Endothelial cell of umbilical vein (primary cell): Measurements from ENCODE around the gene IGF2BP2. TPM values are rescaled to one million over a fixed set of nuclear protein-coding genes. Genes with fewer than 3 reads are reported as not detected.
A peak's percentile ranks its signal among the peaks of the same experiment; 100 is the strongest.

Experiments
- BruUV-seq: library from RNA; stranded (reverse); fragments of 400-500 nt; replicated peaks from 2 replicates; lab custom pipeline; 2021; lab: Mats Ljungman, UMichigan
- CTCF ChIA-PET: fragments of 300-600, 350-600 bp; sonication (Branson Sonifier 250); formaldehyde crosslinking; loops from one replicate; lab custom pipeline; 2021; ENCODE audit warnings: antibody characterized with exemption, inconsistent platforms; lab: Charles Lee
- POLR2A ChIA-PET: fragments of 300-600, 350-600 bp; sonication (Branson Sonifier 250); formaldehyde crosslinking; loops from one replicate; lab custom pipeline; 2021; ENCODE audit warnings: antibody characterized with exemption, inconsistent platforms; lab: Charles Lee
- DNase-seq: peaks from one replicate; pipeline ENCODE4 v3.0.0-alpha.2; 2011; ENCODE audit warnings: low read depth, low spot score
- FAIRE-seq: peaks from 2 replicates; lab custom pipeline; 2011; peaks lifted over from hg19 to GRCh38; lab: Jason Lieb, UNC
- H2AFZ ChIP-seq: 2 replicates; pipeline ENCODE4 v1.6.0; 2012; ENCODE audit warnings: low read depth, low read length, control low read depth, inconsistent platforms
- H3K27ac ChIP-seq: 2 replicates; pipeline ENCODE4 v1.5.1; 2011; ENCODE audit warnings: low read depth, mild to moderate bottlenecking, control low read depth, low read length, moderate library complexity; ENCODE audit not compliant: insufficient read depth
- H3K27me3 ChIP-seq, 2 experiments: 2 replicates each; pipeline versions ENCODE4 v1.6.0 to v1.6.1; 2011; ENCODE audit warnings: low read length in 2 of 2, mixed read lengths in 1 of 2; ENCODE audit not compliant: control insufficient read depth in 2 of 2, insufficient read depth in 2 of 2
- H3K36me3 ChIP-seq, 2 experiments: 2 replicates in 1 of 2; 3 replicates in 1 of 2; pipeline ENCODE4 v1.5.1; 2011; ENCODE audit warnings: low read length in 2 of 2, mild to moderate bottlenecking in 1 of 2, moderate library complexity in 1 of 2; ENCODE audit not compliant: control insufficient read depth in 2 of 2, insufficient read depth in 2 of 2; ENCODE audit errors: extremely low read depth in 1 of 2
- H3K4me1 ChIP-seq: 3 replicates; pipeline ENCODE4 v1.5.1; 2011; ENCODE audit warnings: mild to moderate bottlenecking, low read length; ENCODE audit not compliant: control insufficient read depth, insufficient read depth; ENCODE audit errors: extremely low read depth
- H3K4me2 ChIP-seq: 2 replicates; pipeline ENCODE4 v1.6.1; 2011; ENCODE audit warnings: low read length, control low read depth, mixed read lengths; ENCODE audit not compliant: insufficient read depth
- H3K4me3 ChIP-seq, 3 experiments: fragments of 200-600 bp in 1 of 3; sonication (generic), shearing (Covaris generic) in 1 of 3; replicated peaks in 1 of 3; 2 replicates each; pipeline ENCODE4 v1.5.1; 2011 to 2016; ENCODE audit warnings: control low read depth in 3 of 3, low read length in 3 of 3, mild to moderate bottlenecking in 2 of 3, inconsistent platforms in 1 of 3, low read depth in 1 of 3, moderate library complexity in 1 of 3; ENCODE audit not compliant: insufficient read depth in 1 of 3
- H3K79me2 ChIP-seq: 2 replicates; pipeline ENCODE4 v1.6.0; 2012; ENCODE audit warnings: low read length, inconsistent platforms; ENCODE audit not compliant: control insufficient read depth, insufficient read depth
- H3K9ac ChIP-seq: replicated peaks from 2 replicates; pipeline ENCODE3; 2011; ENCODE audit warnings: low read length, control low read depth; ENCODE audit not compliant: insufficient read depth; ENCODE audit errors: extremely low read depth
- H3K9me1 ChIP-seq: replicated peaks from 3 replicates; pipeline ENCODE4 v1.6.0; 2011; ENCODE audit warnings: mild to moderate bottlenecking, low read length; ENCODE audit not compliant: control insufficient read depth, insufficient read depth; ENCODE audit errors: extremely low read depth
- H3K9me3 ChIP-seq: replicated peaks from 2 replicates; pipeline ENCODE4 v1.5.1; 2012; ENCODE audit warnings: low read length, inconsistent platforms; ENCODE audit not compliant: control insufficient read depth, insufficient read depth
- H4K20me1 ChIP-seq: replicated peaks from 2 replicates; pipeline ENCODE3; 2011; ENCODE audit warnings: mild to moderate bottlenecking, low read length; ENCODE audit not compliant: control insufficient read depth, insufficient read depth; ENCODE audit errors: extremely low read depth
- CTCF ChIP-seq, 2 donors: IDR thresholded peaks; 1 replicate in 1 of 2; 2 replicates in 1 of 2; pipeline ENCODE4 v1.5.1; 2011; ENCODE audit warnings: low read length in 2 of 2, mild to moderate bottlenecking in 2 of 2, moderate library complexity in 2 of 2, control low read depth in 1 of 2, inconsistent platforms in 1 of 2, low read depth in 1 of 2; ENCODE audit not compliant: insufficient read depth in 1 of 2; ENCODE audit errors: extremely low read depth in 1 of 2
- EZH2 ChIP-seq: IDR thresholded peaks from 2 replicates; pipeline ENCODE4 v1.6.1; 2012; ENCODE audit warnings: borderline replicate concordance, low read depth, mild to moderate bottlenecking, moderate library complexity, low read length, inconsistent platforms; ENCODE audit not compliant: severe bottlenecking
- FOS ChIP-seq: IDR thresholded peaks from 2 replicates; pipeline ENCODE4 v1.6.1; 2011; ENCODE audit warnings: mild to moderate bottlenecking, low read length, moderate library complexity, borderline replicate concordance; ENCODE audit not compliant: insufficient read depth
- GATA2 ChIP-seq: IDR thresholded peaks from 2 replicates; pipeline ENCODE4 v1.7.0; 2011; ENCODE audit warnings: low read depth, mild to moderate bottlenecking, moderate library complexity, mixed read lengths, low read length; ENCODE audit not compliant: insufficient read length, insufficient read depth
- JUN ChIP-seq: IDR thresholded peaks from 2 replicates; pipeline ENCODE4 v1.6.1; 2011; ENCODE audit warnings: borderline replicate concordance, low read depth; ENCODE audit not compliant: insufficient read length, insufficient read depth
- MAX ChIP-seq: IDR thresholded peaks from 2 replicates; pipeline ENCODE4 v1.6.1; 2011; ENCODE audit not compliant: insufficient read depth, insufficient read length
- MYC ChIP-seq: IDR thresholded peaks from one replicate; pipeline ENCODE4 v1.6.1; 2011; ENCODE audit warnings: mild to moderate bottlenecking, low read depth, low read length
- POLR2A ChIP-seq: IDR thresholded peaks from 2 replicates; pipeline ENCODE4 v1.6.1; 2012; ENCODE audit warnings: low read depth, mild to moderate bottlenecking, control low read depth, low read length
- dilution Hi-C: fragments of 300-500 bp; cut with MboI; formaldehyde crosslinking; loops from one replicate; pipeline ENCODE4 v1.15.0; 2019; ENCODE audit warnings: low sequenced_read_pairs; ENCODE audit not compliant: extremely low pct_ligation_motif_present
- intact Hi-C: fragments of 100-400 bp; cut with micrococcal nuclease; formaldehyde crosslinking; loops from one replicate; pipeline ENCODE4 v1.10.0; 2022
- polyA plus RNA-seq, 4 experiments: library from polyadenylated mRNA; depleted of rRNA in 3 of 4; stranded (reverse) in 3 of 4; unstranded in 1 of 4; fragments of >200 nt; gene quantifications; 2 replicates each; pipeline versions ENCODE4 v1.2.1 to v1.2.3, GENCODE V29; 2011 to 2012; ENCODE audit warnings: missing spikeins in 1 of 4
- total RNA-seq: library from RNA; stranded (reverse); gene quantifications from 2 replicates; pipeline ENCODE4 v1.2.3, GENCODE V29; 2021

IGF2BP2 gene
- total and polyA plus RNA-seq, 2 donors (not counting 3 experiments of a cell fraction or from before 2014, with no cell fraction given), result 10.7 to 130 TPM

- no peak overlapping the region for H3K27ac ChIP-seq
- intact Hi-C loops, result no loop called here
These were observed 34.7 kb downstream of the IGF2BP2 start for GRCh38 chr3:185789891-185790830.

GRCh38 chr3:185789134-185789533 lies 35.7 kb downstream of the IGF2BP2 start:
- Histone ChIP-seq H3K4me1 (peaks cover 17% of the 10 kb centered on the region), H3K4me3 (no peak overlapping the region), H3K27ac (no peak overlapping the region), H2AFZ (no peak overlapping the region), H3K79me2 (peaks cover 99% of the 10 kb centered on the region), H3K9ac (no peak overlapping the region), H3K4me2 (no peak overlapping the region), H3K36me3 (peaks cover 0 to 3% of the 10 kb centered on the region in 2 experiments), H3K9me3 (no peaks in the 10 kb centered on the region), H3K27me3 (no peaks in the 10 kb centered on the region), H4K20me1 (peaks cover 15% of the 10 kb centered on the region), H3K9me1 (no peaks in the 10 kb centered on the region)
- ChIA-PET POLR2A (interaction anchor here (1.0 kb wide), 1 partner anchor 53 kb away, joined by 7 read pairs; no protein-coding TSS in a partner anchor), CTCF (interaction anchor here (0.7 to 1.8 kb wide), 6 partner anchors 8 to 129 kb away, joined by 3 to 13 read pairs (median 4); no protein-coding TSS in a partner anchor)
- FAIRE-seq (no peak), DNase-seq (no peak)
- no TSS peak for BruUV-seq
- dilution Hi-C loops, result no loop called here
- intact Hi-C loops, result no loop called here
- TF ChIP-seq GATA2 (no peak), MYC (no peak), EZH2 (no peak), MAX (no peak), POLR2A (no peak), CTCF (IDR thresholded peaks at IDR 0.05; ENCODE audit: extremely low read depth in 1 of 2, insufficient read depth in 1 of 2, low read depth in 1 of 2, low read length in 2 of 2) (no peak), FOS (no peak), JUN (no peak)

More at GRCh38 chr3:185789891-185790830, 34.7 kb downstream of the IGF2BP2 start:
- DNase-seq (peak; percentile 57), FAIRE-seq (no peak)
- Histone ChIP-seq H2AFZ (no peak overlapping the region), H3K36me3 (no peaks in the 10 kb centered on the region), H4K20me1 (peaks cover 17% of the 10 kb centered on the region), H3K4me1 (peaks cover 17% of the 10 kb centered on the region), H3K79me2 (peaks cover 99% of the 10 kb centered on the region), H3K27me3 (no peaks in the 10 kb centered on the region), H3K9me3 (no peaks in the 10 kb centered on the region), H3K9ac (no peak overlapping the region), H3K9me1 (no peaks in the 10 kb centered on the region), H3K4me2 (peak overlapping the region; percentile 13), H3K4me3 (no peak overlapping the region)
- dilution Hi-C loops, result no loop called here
- no TSS peak for BruUV-seq
- ChIA-PET CTCF (interaction anchor here (0.7 to 1.8 kb wide), 9 partner anchors 9 to 130 kb away, joined by 3 to 13 read pairs (median 3); no protein-coding TSS in a partner anchor), POLR2A (no interaction called here)
- TF ChIP-seq MYC, result no peak
- TF ChIP-seq FOS, result peak; percentile 16
